HepG2 (cell line): ENCODE results near the gene C20orf141. TPM values are rescaled to one million over a fixed set of nuclear protein-coding genes. Genes with fewer than 3 reads are reported as not detected.

Experiments
- ATAC-seq: fragments of 200-7000 bp; cut with Tn5 transposase; 3 replicates; pipeline ENCODE4 v1.9.1; 2020; ENCODE audit warnings: mild to moderate bottlenecking, moderate library complexity
- BruUV-seq: library from RNA; stranded (reverse); fragments of 400-500 nt; replicated peaks from 2 replicates; lab custom pipeline; 2021; lab: Mats Ljungman, UMichigan
- CTCF ChIA-PET: fragments of 300-600 bp; formaldehyde crosslinking; extraction: SDS; loops from one replicate; lab custom pipeline; 2021; ENCODE audit warnings: low total read pairs, inconsistent platforms, low intra/inter-chr PET ratio; lab: Yijun Ruan, JAX
- POLR2A ChIA-PET: fragments of 350-600 bp; sonication (Branson Sonifier 250); formaldehyde crosslinking; loops from one replicate; lab custom pipeline; 2020; ENCODE audit warnings: antibody characterized with exemption, inconsistent platforms; lab: Yijun Ruan, JAX
- DNase-seq: peaks from one replicate; pipeline ENCODE4 v3.0.0-alpha.2; 2015; ENCODE audit warnings: low spot score
- FAIRE-seq: peaks from 3 replicates; lab custom pipeline; 2011; peaks lifted over from hg19 to GRCh38; lab: Jason Lieb, UNC
- H2AFZ ChIP-seq: one replicate; pipeline ENCODE4 v1.6.1; 2011; ENCODE audit warnings: low read length, inconsistent platforms
- H3K27ac ChIP-seq: fragments of 300-600 bp; 3 replicates; pipeline ENCODE4 v1.8.0; 2011; ENCODE audit warnings: mixed run types, mild to moderate bottlenecking, mixed read lengths, low read length, inconsistent platforms; ENCODE audit not compliant: insufficient read depth; ENCODE audit errors: extremely low read length
- H3K27me3 ChIP-seq, 2 experiments: fragments of 200-600 bp in 1 of 2; 2 replicates in 1 of 2; 3 replicates in 1 of 2; pipeline versions ENCODE4 v1.6.0 to v1.8.0; 2011; ENCODE audit warnings: low read length in 2 of 2, mild to moderate bottlenecking in 2 of 2, moderate library complexity in 2 of 2, inconsistent platforms in 1 of 2; ENCODE audit not compliant: insufficient read depth in 2 of 2, control insufficient read depth in 1 of 2
- H3K36me3 ChIP-seq, 2 experiments: fragments of 200-600 bp in 1 of 2; replicated peaks in 1 of 2; 2 replicates in 1 of 2; 3 replicates in 1 of 2; pipeline versions ENCODE4 v1.5.1 to v1.8.0; 2011; ENCODE audit warnings: low read length in 2 of 2, inconsistent platforms in 1 of 2; ENCODE audit not compliant: insufficient read depth in 2 of 2, control insufficient read depth in 1 of 2
- H3K4me1 ChIP-seq: 2 replicates; pipeline ENCODE4 v1.5.1; 2012; ENCODE audit warnings: low read length, inconsistent platforms; ENCODE audit not compliant: insufficient read depth
- H3K4me2 ChIP-seq: 2 replicates; pipeline ENCODE4 v1.6.0; 2011; ENCODE audit warnings: low read depth, low read length, inconsistent platforms
- H3K4me3 ChIP-seq, 3 experiments: fragments of 200-600 bp in 1 of 3; sonication (generic), shearing (Covaris generic) in 1 of 3; replicated peaks in 1 of 3; 2 replicates each; pipeline ENCODE4 v1.5.1; 2011 to 2016; ENCODE audit warnings: low read length in 3 of 3, inconsistent platforms in 2 of 3, low read depth in 2 of 3, mild to moderate bottlenecking in 2 of 3, control low read depth in 1 of 3, mixed read lengths in 1 of 3; ENCODE audit not compliant: insufficient read depth in 1 of 3
- H3K79me2 ChIP-seq: one replicate; pipeline ENCODE4 v1.6.1; 2011; ENCODE audit warnings: low read length, inconsistent platforms; ENCODE audit not compliant: insufficient read depth
- H3K9ac ChIP-seq: 2 replicates; pipeline ENCODE4 v1.6.0; 2011; ENCODE audit warnings: mild to moderate bottlenecking, low read depth, low read length, inconsistent platforms; ENCODE audit not compliant: insufficient read depth
- H3K9me3 ChIP-seq: 2 replicates; pipeline ENCODE4 v1.5.1; 2012; ENCODE audit warnings: mild to moderate bottlenecking, low read length
- H4K20me1 ChIP-seq: 2 replicates; pipeline ENCODE4 v1.6.0; 2011; ENCODE audit warnings: inconsistent platforms, mild to moderate bottlenecking, low read length, moderate library complexity; ENCODE audit not compliant: insufficient read depth
- ETV5 ChIP-seq: IDR thresholded peaks from 2 replicates; pipeline ENCODE4 v1.6.1; 2018; ENCODE audit warnings: missing biosample characterization, missing genetic modification reagents, inconsistent platforms, borderline replicate concordance
- GATAD1 ChIP-seq: IDR thresholded peaks from 2 replicates; pipeline ENCODE4 v1.6.1; 2016; ENCODE audit warnings: missing genetic modification reagents, missing compliant biosample characterization
- MTA3 ChIP-seq: sonication (generic); formaldehyde crosslinking; IDR thresholded peaks from 2 replicates; pipeline ENCODE4 v1.4.0; 2020; ENCODE audit warnings: missing genetic modification reagents
- PTBP1 ChIP-seq: fragments of 200-400 bp; formaldehyde crosslinking; IDR thresholded peaks from 2 replicates; pipeline ENCODE4 v1.6.1; 2018; ENCODE audit warnings: low read length, low read depth; ENCODE audit not compliant: poor library complexity, severe bottlenecking
- THRA ChIP-seq: sonication (generic); formaldehyde crosslinking; IDR thresholded peaks from 2 replicates; pipeline ENCODE4 v1.4.0; 2020; ENCODE audit warnings: missing genetic modification reagents, borderline replicate concordance
- ZBTB44 ChIP-seq: sonication (generic); formaldehyde crosslinking; IDR thresholded peaks from 2 replicates; pipeline ENCODE4 v1.4.0; 2020; ENCODE audit warnings: missing genetic modification reagents
- ZNF234 ChIP-seq: sonication (generic); formaldehyde crosslinking; conservative IDR thresholded peaks from 2 replicates; pipeline ENCODE4 v1.5.1; 2020; ENCODE audit warnings: mild to moderate bottlenecking, missing genetic modification reagents
- ZNF329 ChIP-seq: sonication (generic); formaldehyde crosslinking; IDR thresholded peaks from 2 replicates; pipeline ENCODE4 v1.9.0; 2021; ENCODE audit warnings: low read depth, mild to moderate bottlenecking, missing genetic modification reagents
- ZNF615 ChIP-seq: sonication (generic); formaldehyde crosslinking; IDR thresholded peaks from 2 replicates; pipeline ENCODE4 v1.5.0; 2020; ENCODE audit warnings: mild to moderate bottlenecking, missing genetic modification reagents, borderline replicate concordance
- WGBS: methylation state at CpG from one replicate; pipeline ENCODE4 v1.1.6; 2017; ENCODE audit warnings: low lambda C conversion rate; 5-methylcytosine and 5-hydroxymethylcytosine counted together
- in situ Hi-C: cut with HindIII; loops from 2 replicates; pipeline ENCODE4 v1.10.0; 2017; ENCODE audit warnings: low pct_unique_long_range_greater_than_20kb; ENCODE audit not compliant: extremely low pct_ligation_motif_present
- intact Hi-C: fragments of 100-400 bp; cut with micrococcal nuclease; formaldehyde crosslinking; loops from one replicate; pipeline ENCODE4 v1.10.0; 2022; ENCODE audit not compliant: unreplicated experiment
- polyA plus RNA-seq, 8 experiments: library from polyadenylated mRNA; depleted of rRNA in 3 of 8; stranded (reverse) in 7 of 8; unstranded in 1 of 8; fragments of >200 nt; fragmentation: Illumina TruSeq in 4 of 8; extraction: Trizol in 4 of 8; gene quantifications; 2 replicates each; pipeline versions ENCODE4 v1.2.1 to v1.2.3, GENCODE V29; 2011 to 2016; ENCODE audit warnings: low read depth in 4 of 8, missing spikeins in 1 of 8, mixed read lengths in 1 of 8; ENCODE audit not compliant: insufficient read depth in 1 of 8
- total RNA-seq, 5 experiments: library from RNA; depleted of rRNA; stranded (reverse); fragments of >200 nt; fragmentation: Illumina TruSeq; extraction: Trizol; gene quantifications; 2 replicates each; pipeline ENCODE4 v1.2.3, GENCODE V29; 2016; ENCODE audit warnings: low read depth in 1 of 5
- TF ChIP-seq, protein P1 (sequence below), 2 experiments: sonication (generic) in 1 of 2; formaldehyde crosslinking in 1 of 2; IDR thresholded peaks; 2 replicates each; pipeline versions ENCODE4 v1.6.1 to v1.9.0; 2014 to 2022; ENCODE audit warnings: antibody characterized with exemption in 1 of 2, borderline replicate concordance in 1 of 2, inconsistent platforms in 1 of 2, low read depth in 1 of 2, missing genetic modification reagents in 1 of 2
- TF ChIP-seq, protein P2 (sequence below): sonication (generic); formaldehyde crosslinking; IDR thresholded peaks from 2 replicates; pipeline ENCODE4 v1.4.0; 2020; ENCODE audit warnings: mild to moderate bottlenecking, missing genetic modification reagents

The C20orf141 gene
- total and polyA plus RNA-seq, 2 of the 13 experiments (the other 11 are each of a cell fraction or from before 2014, with no cell fraction given): not detected

DNA sequence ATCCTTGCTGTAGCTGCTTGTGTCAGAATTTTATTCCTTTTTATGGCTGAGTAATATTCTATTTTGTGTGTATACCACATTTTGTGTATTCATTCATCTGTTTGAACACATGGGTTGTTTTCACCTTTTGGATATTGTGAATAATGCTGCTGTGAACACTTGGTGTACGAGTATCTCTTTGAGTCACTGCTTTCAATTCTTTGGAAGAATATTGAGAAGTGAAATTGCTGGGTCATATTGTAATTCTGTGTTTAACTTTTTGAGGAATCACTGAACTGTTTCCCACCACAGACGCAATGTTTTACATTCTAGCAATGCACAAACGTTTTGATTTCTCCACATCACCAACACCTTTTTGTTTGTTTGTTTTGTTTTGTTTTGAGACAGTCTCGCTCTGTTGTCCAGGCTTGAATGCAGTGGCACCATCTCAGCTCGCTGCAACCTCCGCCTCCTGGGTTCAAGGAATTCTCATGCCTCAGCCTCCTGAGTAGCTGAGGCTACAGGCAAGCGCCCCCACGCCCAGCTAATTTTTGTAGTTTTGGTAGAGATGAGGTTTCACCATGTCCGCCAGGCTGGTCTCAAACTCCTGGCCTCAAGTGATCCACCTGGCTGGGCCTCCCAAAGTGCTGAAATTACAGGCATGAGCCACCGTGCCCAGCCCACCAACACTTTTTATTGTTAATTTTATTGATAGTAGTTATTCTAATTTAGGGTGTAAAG lies 36.0 kb upstream of the C20orf141 start (continued):
- TF ChIP-seq, protein P1, sequence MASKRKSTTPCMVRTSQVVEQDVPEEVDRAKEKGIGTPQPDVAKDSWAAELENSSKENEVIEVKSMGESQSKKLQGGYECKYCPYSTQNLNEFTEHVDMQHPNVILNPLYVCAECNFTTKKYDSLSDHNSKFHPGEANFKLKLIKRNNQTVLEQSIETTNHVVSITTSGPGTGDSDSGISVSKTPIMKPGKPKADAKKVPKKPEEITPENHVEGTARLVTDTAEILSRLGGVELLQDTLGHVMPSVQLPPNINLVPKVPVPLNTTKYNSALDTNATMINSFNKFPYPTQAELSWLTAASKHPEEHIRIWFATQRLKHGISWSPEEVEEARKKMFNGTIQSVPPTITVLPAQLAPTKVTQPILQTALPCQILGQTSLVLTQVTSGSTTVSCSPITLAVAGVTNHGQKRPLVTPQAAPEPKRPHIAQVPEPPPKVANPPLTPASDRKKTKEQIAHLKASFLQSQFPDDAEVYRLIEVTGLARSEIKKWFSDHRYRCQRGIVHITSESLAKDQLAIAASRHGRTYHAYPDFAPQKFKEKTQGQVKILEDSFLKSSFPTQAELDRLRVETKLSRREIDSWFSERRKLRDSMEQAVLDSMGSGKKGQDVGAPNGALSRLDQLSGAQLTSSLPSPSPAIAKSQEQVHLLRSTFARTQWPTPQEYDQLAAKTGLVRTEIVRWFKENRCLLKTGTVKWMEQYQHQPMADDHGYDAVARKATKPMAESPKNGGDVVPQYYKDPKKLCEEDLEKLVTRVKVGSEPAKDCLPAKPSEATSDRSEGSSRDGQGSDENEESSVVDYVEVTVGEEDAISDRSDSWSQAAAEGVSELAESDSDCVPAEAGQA (IDR thresholded peaks at IDR 0.05; ENCODE audit: low read depth): no peak
- TF ChIP-seq, protein P1 (CRISPR knock-in tag; IDR thresholded peaks at IDR 0.05; ENCODE audit: borderline replicate concordance): no peak
- no peak for TF ChIP-seq MTA3 (CRISPR knock-in tag)

DNA sequence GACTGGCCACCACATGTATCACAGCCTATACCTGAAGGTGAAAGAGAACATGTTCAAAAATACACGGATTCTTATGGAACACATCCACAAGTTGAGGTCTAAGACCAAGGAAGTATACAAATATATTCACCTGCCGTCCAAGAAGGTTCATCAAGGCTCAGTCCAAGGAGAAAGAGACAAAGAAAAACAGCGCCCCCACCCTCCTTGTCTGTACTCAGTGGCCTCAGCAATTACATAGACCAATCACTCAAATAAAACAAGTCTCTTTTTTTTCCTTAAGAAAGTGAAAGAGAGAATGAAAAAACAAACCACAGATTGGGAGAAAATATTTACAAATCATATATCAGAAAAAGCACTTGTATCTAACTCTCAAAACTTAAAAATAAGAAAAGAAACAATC lies 33.8 kb upstream of the C20orf141 start:
- ATAC-seq: no peak
- ChIA-PET CTCF (no interaction called here), POLR2A (no interaction called here)
- Histone ChIP-seq H3K27me3 (peaks cover 3 to 10% of the 10 kb centered on the region in 2 experiments; a peak in 3 of 5 replicates), H3K4me2 (no peak overlapping the region), H3K9me3 (no peaks in the 10 kb centered on the region; the same call in 1 of the 2 replicates), H3K79me2 (no peaks in the 10 kb centered on the region), H3K9ac (no peak overlapping the region), H3K36me3 (no peaks in the 10 kb centered on the region), H3K27ac (no peak overlapping the region), H2AFZ (no peak overlapping the region), H4K20me1 (no peaks in the 10 kb centered on the region), H3K4me3 (no peak overlapping the region), H3K4me1 (no peaks in the 10 kb centered on the region)
- BruUV-seq: no TSS peak
- WGBS: 10% methylated on average over 3 of the region's 3 CpGs
- DNase-seq: no peak
- FAIRE-seq: no peak
- intact Hi-C loops (no loop called here), in situ Hi-C loops (no loop called here)
- no peak for TF ChIP-seq ETV5 (CRISPR knock-in tag)
- no peak for TF ChIP-seq GATAD1
- no peak for TF ChIP-seq ZNF329 (CRISPR knock-in tag)
- TF ChIP-seq, protein P2, sequence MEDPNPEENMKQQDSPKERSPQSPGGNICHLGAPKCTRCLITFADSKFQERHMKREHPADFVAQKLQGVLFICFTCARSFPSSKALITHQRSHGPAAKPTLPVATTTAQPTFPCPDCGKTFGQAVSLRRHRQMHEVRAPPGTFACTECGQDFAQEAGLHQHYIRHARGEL (CRISPR knock-in tag): no peak
- no peak for TF ChIP-seq ZNF615 (CRISPR knock-in tag)
- no peak for TF ChIP-seq ZBTB44 (CRISPR knock-in tag)
- TF ChIP-seq THRA (CRISPR knock-in tag): no peak
- TF ChIP-seq ZNF234 (CRISPR knock-in tag): no peak
- no peak for TF ChIP-seq PTBP1
